Kidney epithelial cell (primary cell): ENCODE measurements around the gene OR10H2. TPM values are rescaled to one million over a fixed set of nuclear protein-coding genes. Genes with fewer than 3 reads are reported as not detected.
"Not testable (repeated sequence)": the region's sequence is repeated elsewhere in the genome, so short reads cannot be mapped to it uniquely, and the experiment has no call there.

Experiments
- DNase-seq: peaks from one replicate; pipeline ENCODE4 v3.0.0-alpha.2; 2010; ENCODE audit warnings: low read depth
- H3K27me3 ChIP-seq: 2 replicates; pipeline ENCODE4 v1.6.0; 2011; ENCODE audit warnings: low read length; ENCODE audit not compliant: control insufficient read depth, insufficient read depth
- H3K36me3 ChIP-seq: 2 replicates; pipeline ENCODE4 v1.5.1; 2011; ENCODE audit warnings: low read length; ENCODE audit not compliant: control insufficient read depth, insufficient read depth
- H3K4me3 ChIP-seq: 2 replicates; pipeline ENCODE4 v1.5.1; 2011; ENCODE audit warnings: low read depth, mild to moderate bottlenecking, control low read depth, low read length
- total RNA-seq: library from RNA; depleted of rRNA; stranded (reverse); fragments of >200 nt; gene quantifications from 2 replicates; pipeline ENCODE4 v1.2.3, GENCODE V29; 2015
- TF ChIP-seq, protein P1 (sequence below): IDR thresholded peaks from 2 replicates; pipeline ENCODE4 v1.5.1; 2011; ENCODE audit warnings: mild to moderate bottlenecking, moderate library complexity, low read length, control low read depth, inconsistent platforms; ENCODE audit not compliant: insufficient read depth, poor library complexity, severe bottlenecking

The OR10H2 gene, protein sequence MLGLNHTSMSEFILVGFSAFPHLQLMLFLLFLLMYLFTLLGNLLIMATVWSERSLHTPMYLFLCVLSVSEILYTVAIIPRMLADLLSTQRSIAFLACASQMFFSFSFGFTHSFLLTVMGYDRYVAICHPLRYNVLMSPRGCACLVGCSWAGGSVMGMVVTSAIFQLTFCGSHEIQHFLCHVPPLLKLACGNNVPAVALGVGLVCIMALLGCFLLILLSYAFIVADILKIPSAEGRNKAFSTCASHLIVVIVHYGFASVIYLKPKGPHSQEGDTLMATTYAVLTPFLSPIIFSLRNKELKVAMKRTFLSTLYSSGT
- total RNA-seq: not detected in 2 replicates

DNA sequence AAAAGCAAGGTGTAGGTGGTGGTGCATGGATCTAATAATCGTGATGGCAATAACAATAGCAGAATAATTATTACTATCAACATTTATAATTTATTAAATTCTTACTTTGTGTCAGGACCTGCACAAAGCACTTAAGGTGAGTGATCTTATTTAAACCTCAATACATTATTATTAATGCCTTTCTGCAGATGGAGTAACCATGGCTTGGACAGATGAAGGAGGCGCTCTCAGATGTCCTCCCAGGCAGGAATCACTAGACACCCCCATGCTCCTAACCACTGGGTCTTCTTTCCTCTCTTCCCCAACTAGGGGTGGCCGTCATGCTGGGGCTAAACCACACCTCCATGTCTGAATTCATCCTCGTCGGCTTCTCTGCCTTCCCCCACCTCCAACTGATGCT is at the start of gene OR10H2:
OR10H2 (plus strand) TSS at position 301 of the 400 bp plus-strand sequence; CDS start at position 321, 20 bp downstream.
- no peak for DNase-seq
- Histone ChIP-seq H3K27me3 (no peaks in the 10 kb centered on the region), H3K36me3 (no peaks in the 10 kb centered on the region), H3K4me3 (no peak within 1 kb of the TSS)
- TF ChIP-seq, protein P1, sequence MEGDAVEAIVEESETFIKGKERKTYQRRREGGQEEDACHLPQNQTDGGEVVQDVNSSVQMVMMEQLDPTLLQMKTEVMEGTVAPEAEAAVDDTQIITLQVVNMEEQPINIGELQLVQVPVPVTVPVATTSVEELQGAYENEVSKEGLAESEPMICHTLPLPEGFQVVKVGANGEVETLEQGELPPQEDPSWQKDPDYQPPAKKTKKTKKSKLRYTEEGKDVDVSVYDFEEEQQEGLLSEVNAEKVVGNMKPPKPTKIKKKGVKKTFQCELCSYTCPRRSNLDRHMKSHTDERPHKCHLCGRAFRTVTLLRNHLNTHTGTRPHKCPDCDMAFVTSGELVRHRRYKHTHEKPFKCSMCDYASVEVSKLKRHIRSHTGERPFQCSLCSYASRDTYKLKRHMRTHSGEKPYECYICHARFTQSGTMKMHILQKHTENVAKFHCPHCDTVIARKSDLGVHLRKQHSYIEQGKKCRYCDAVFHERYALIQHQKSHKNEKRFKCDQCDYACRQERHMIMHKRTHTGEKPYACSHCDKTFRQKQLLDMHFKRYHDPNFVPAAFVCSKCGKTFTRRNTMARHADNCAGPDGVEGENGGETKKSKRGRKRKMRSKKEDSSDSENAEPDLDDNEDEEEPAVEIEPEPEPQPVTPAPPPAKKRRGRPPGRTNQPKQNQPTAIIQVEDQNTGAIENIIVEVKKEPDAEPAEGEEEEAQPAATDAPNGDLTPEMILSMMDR: no peak

DNA sequence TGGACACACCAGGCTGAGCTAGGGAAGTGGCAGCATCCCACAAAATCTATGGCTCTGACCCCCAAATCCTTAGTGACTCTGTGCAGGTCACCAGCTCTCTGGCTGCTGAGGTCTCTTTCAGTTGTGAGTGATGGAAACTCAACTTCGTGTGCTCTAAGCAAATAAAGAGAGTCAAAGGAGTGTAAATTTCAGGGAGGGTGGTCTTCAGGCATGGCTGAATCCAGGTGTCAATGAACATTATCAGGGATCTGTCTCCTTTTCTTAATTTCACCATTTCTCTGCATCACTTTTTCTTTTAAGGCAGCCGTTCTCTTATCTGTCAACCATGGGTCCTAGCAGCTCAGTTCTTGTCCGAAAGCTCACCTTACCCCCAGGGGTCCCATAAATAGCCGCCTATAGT is 48.7 kb upstream of the OR10H2 start:
- DNase-seq: no peak
- H3K36me3 ChIP-seq: no peaks in the 10 kb centered on the region
- no peak overlapping the region for H3K4me3 ChIP-seq
- H3K27me3 ChIP-seq: no peaks in the 10 kb centered on the region
- TF ChIP-seq, protein P1: no peak

DNA sequence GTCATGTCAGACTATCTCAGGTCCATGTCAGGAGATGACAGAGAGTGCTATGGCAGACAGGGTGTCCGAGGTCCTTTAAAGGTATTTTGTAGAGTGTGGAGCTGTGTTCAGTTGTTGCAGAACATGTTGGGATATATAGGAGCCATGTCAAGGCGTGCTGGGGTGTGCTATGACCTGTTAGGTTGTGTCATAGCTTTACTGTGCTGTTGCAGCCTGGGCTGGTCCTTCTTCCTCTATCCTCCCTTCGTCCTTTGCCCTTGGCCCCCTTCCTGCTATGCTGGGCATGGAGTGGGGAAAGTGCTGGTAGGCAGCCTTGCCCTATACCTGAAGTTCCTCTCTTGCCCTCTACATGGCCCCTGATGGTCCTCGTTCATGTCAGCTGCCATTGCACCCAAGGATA is 48.0 kb upstream of the OR10H2 start:
- H3K4me3 ChIP-seq, DNase-seq, H3K27me3 ChIP-seq, H3K36me3 ChIP-seq: not testable (repeated sequence)

DNA sequence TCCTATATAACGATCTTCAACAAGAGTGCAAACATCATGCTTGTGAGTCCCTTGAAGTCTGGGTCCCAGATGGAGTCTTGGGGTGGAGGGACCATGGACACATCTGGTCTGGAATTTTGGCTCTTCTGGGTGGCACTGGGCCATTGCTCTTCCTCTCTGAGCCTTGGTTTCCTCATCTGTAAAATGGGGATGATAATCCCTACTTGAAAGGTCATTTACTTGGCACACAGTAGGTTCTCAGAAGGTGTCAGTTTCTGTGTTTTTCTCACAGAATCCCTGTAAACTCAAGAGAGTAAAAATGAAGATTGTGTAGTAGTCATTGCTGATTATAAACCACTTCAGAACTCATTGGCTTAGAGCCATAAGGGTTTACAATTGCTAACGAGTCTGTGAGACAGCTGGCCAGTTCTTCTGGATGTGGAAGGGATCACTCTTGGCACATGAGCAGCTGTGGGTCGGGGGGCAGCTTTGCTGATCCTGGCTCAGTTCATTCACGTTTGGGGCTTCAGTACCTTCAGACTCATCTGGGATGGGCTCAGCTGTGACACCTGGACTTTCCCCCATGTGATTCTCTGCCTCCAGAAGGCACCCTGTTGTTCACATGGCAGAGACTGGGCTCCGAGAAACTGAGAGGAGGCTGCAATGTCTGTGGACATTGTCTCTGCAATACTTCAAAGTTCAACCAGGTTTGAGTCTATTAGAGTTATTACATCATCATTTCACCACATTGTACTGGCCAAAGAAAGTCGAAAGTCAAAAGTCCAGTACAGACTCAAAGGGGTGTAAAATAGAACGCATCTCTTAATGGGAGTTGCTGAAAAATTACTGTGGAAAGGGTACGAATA is 47.1 kb upstream of the OR10H2 start:
- H3K4me3 ChIP-seq: no peak overlapping the region
- no peaks in the 10 kb centered on the region for H3K27me3 ChIP-seq
- no peak for DNase-seq
- TF ChIP-seq, protein P1: no peak
- H3K36me3 ChIP-seq: no peaks in the 10 kb centered on the region

DNA sequence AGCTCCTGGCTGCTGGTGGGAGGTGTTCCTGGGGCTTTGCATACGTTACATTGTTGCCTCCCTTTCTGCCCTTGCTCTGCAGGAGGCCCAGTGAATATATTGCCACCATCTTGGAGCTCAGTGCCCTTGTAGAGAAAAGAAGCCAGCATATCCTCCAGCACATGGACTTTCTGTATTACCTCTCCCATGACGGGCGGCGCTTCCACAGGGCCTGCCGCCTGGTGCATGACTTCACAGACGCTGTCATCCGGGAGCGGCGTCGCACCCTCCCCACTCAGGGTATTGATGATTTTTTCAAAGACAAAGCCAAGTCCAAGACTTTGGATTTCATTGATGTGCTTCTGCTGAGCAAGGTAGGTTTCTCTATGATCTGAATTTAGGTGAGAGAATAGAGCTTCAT is 44.4 kb upstream of the OR10H2 start:
- TF ChIP-seq, protein P1: no peak
- Histone ChIP-seq H3K27me3 (no peaks in the 10 kb centered on the region), H3K36me3 (no peaks in the 10 kb centered on the region), H3K4me3 (no peak overlapping the region)
- no peak for DNase-seq

DNA sequence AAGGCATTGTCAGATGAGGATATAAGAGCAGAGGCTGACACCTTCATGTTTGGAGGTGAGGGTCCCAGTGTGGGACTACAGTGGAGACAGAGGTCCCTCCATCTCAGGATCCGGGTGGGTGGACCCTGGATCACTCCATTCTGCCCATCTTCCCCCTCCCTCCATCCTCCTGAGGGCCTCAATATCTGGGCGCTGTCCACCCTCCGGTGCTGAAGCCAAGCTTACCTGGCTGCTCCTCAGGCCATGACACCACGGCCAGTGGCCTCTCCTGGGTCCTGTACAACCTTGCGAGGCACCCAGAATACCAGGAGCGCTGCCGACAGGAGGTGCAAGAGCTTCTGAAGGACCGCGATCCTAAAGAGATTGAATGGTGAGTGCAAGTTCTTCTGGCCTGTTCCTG is 43.0 kb upstream of the OR10H2 start:
- TF ChIP-seq, protein P1: no peak
- Histone ChIP-seq H3K27me3 (no peaks in the 10 kb centered on the region), H3K4me3 (no peak overlapping the region), H3K36me3 (no peaks in the 10 kb centered on the region)
- DNase-seq: no peak
